GM21526 (cell line): ENCODE data around the gene MDFI.

Experiments used
- ATAC-seq: cut with Tn5 transposase; IDR thresholded peaks from one replicate; pipeline ENCODE4 v1.9.1; 2021; ENCODE audit warnings: moderate library complexity; ENCODE audit not compliant: unreplicated experiment, low FRiP score

Gene MDFI

GRCh38 chr6:41700463-41701347, 62.4 kb downstream of the MDFI start:
- no peak for ATAC-seq

GRCh38 chr6:41702089-41702745, 63.9 kb downstream of the MDFI start:
- ATAC-seq, result no peak

- ATAC-seq, result no peak
Measured at GRCh38 chr6:41702771-41703494, 64.7 kb downstream of the MDFI start.
